Fibroblast of skin of left quadriceps (primary cell): ENCODE data around the gene PPP6R3.
A peak's percentile ranks its signal among the peaks of the same experiment; 100 is the strongest.
"Not testable (repeated sequence)": the region's sequence is repeated elsewhere in the genome, so short reads cannot be mapped to it uniquely, and the experiment has no call there.

Source experiments
- DNase-seq, 2 experiments: peaks; one replicate each; pipeline ENCODE4 v3.0.0-alpha.2; 2013; ENCODE audit warnings: low read depth in 2 of 2

Gene PPP6R3

GRCh38 chr11:68457216-68457897 lies 3.2 kb upstream of the PPP6R3 start:
- DNase-seq: no peak

- no peak for DNase-seq
Observed at GRCh38 chr11:68457898-68458249, 2.7 kb upstream of the PPP6R3 start.

GRCh38 chr11:68458340-68458739 lies 2.2 kb upstream of the PPP6R3 start:
- not testable (repeated sequence) for DNase-seq

GRCh38 chr11:68459886-68460740 lies 439 bp upstream of the PPP6R3 start:
- peak; percentile 99 for DNase-seq

GRCh38 chr11:68461575-68461917 lies 994 bp downstream of the PPP6R3 start:
- DNase-seq: no peak

- DNase-seq: no peak
Observed at GRCh38 chr11:68463714-68464113, 3.2 kb downstream of the PPP6R3 start.

- DNase-seq: no peak
Observed at GRCh38 chr11:68467201-68467834, 6.8 kb downstream of the PPP6R3 start.

GRCh38 chr11:68468217-68468828 lies 7.8 kb downstream of the PPP6R3 start:
- no peak for DNase-seq

GRCh38 chr11:68469122-68469521 lies 8.6 kb downstream of the PPP6R3 start:
- no peak for DNase-seq

GRCh38 chr11:68469642-68470041 lies 9.1 kb downstream of the PPP6R3 start:
- DNase-seq: no peak

GRCh38 chr11:68470304-68470811 lies 9.8 kb downstream of the PPP6R3 start:
- DNase-seq: no peak

GRCh38 chr11:68471360-68472340 lies 11.1 kb downstream of the PPP6R3 start:
- DNase-seq: peak; percentile 25 to 32

GRCh38 chr11:68472778-68473177 lies 12.2 kb downstream of the PPP6R3 start:
- no peak for DNase-seq

GRCh38 chr11:68473693-68474092 lies 13.1 kb downstream of the PPP6R3 start:
- DNase-seq: no peak

GRCh38 chr11:68475626-68476025 lies 15.1 kb downstream of the PPP6R3 start:
- DNase-seq: not testable (repeated sequence)

- no peak for DNase-seq
Observed at GRCh38 chr11:68479390-68479789, 18.8 kb downstream of the PPP6R3 start.

- DNase-seq: no peak
Observed at GRCh38 chr11:68480193-68480592, 19.6 kb downstream of the PPP6R3 start.

GRCh38 chr11:68480852-68481510 lies 20.4 kb downstream of the PPP6R3 start:
- no peak for DNase-seq

GRCh38 chr11:68481579-68482240 lies 21.2 kb downstream of the PPP6R3 start:
- no peak for DNase-seq

- no peak for DNase-seq
Observed at GRCh38 chr11:68488623-68489022, 28.1 kb downstream of the PPP6R3 start.
